HepG2 (cell line): ENCODE results near the gene RPUSD4. TPM values are rescaled to one million over a fixed set of nuclear protein-coding genes. Genes with fewer than 3 reads are reported as not detected.
A peak's percentile ranks its signal among the peaks of the same experiment; 100 is the strongest.

ENCODE experiments used
- ATF7-NPFF ChIP-seq: sonication (generic); formaldehyde crosslinking; IDR thresholded peaks from 2 replicates; pipeline ENCODE4 v1.8.1; 2023; ENCODE audit warnings: mild to moderate bottlenecking, low read depth, missing genetic modification reagents, moderate library complexity
- GLI4 ChIP-seq: sonication (generic); formaldehyde crosslinking; IDR thresholded peaks from 2 replicates; pipeline ENCODE4 v1.5.1; 2020; ENCODE audit warnings: missing genetic modification reagents, mild to moderate bottlenecking, moderate library complexity, borderline replicate concordance
- POLR2AphosphoS5 ChIP-seq: IDR thresholded peaks from 2 replicates; pipeline ENCODE4 v1.6.1; 2012; ENCODE audit warnings: low read depth, low read length
- SAFB2 ChIP-seq: sonication (generic); formaldehyde crosslinking; IDR thresholded peaks from 2 replicates; pipeline ENCODE4 v1.5.1; 2020; ENCODE audit warnings: missing genetic modification reagents, low read depth, mild to moderate bottlenecking, borderline replicate concordance
- ZNF350 ChIP-seq: sonication (generic); formaldehyde crosslinking; IDR thresholded peaks from 2 replicates; pipeline ENCODE4 v1.4.0; 2020; ENCODE audit warnings: mild to moderate bottlenecking, low read depth, missing genetic modification reagents, borderline replicate concordance
- polyA plus RNA-seq, 8 experiments: library from polyadenylated mRNA; depleted of rRNA in 3 of 8; stranded (reverse) in 7 of 8; unstranded in 1 of 8; fragments of >200 nt; fragmentation: Illumina TruSeq in 4 of 8; extraction: Trizol in 4 of 8; gene quantifications; 2 replicates each; pipeline versions ENCODE4 v1.2.1 to v1.2.3, GENCODE V29; 2011 to 2016; ENCODE audit warnings: low read depth in 4 of 8, missing spikeins in 1 of 8, mixed read lengths in 1 of 8; ENCODE audit not compliant: insufficient read depth in 1 of 8
- total RNA-seq, 5 experiments: library from RNA; depleted of rRNA; stranded (reverse); fragments of >200 nt; fragmentation: Illumina TruSeq; extraction: Trizol; gene quantifications; 2 replicates each; pipeline ENCODE4 v1.2.3, GENCODE V29; 2016; ENCODE audit warnings: low read depth in 1 of 5
- TF ChIP-seq, protein P1 (sequence below): sonication (generic); formaldehyde crosslinking; IDR thresholded peaks from 2 replicates; pipeline ENCODE4 v1.5.0; 2020; ENCODE audit warnings: mild to moderate bottlenecking, missing genetic modification reagents, borderline replicate concordance
- TF ChIP-seq, protein P2 (sequence below): sonication (generic); formaldehyde crosslinking; IDR thresholded peaks from 2 replicates; pipeline ENCODE4 v1.4.0; 2020; ENCODE audit warnings: missing genetic modification reagents
- TF ChIP-seq, protein P3 (sequence below): sonication (generic); formaldehyde crosslinking; IDR thresholded peaks from 2 replicates; pipeline ENCODE4 v1.4.0; 2020; ENCODE audit warnings: mild to moderate bottlenecking, missing genetic modification reagents
- TF ChIP-seq, protein P4 (sequence below): sonication (generic); formaldehyde crosslinking; IDR thresholded peaks from 2 replicates; pipeline ENCODE4 v1.8.0; 2022; ENCODE audit warnings: mild to moderate bottlenecking, missing genetic modification reagents; ENCODE audit not compliant: insufficient replicate concordance

RPUSD4 gene
- total and polyA plus RNA-seq, 2 of the 13 experiments (the other 11 are each of a cell fraction or from before 2014, with no cell fraction given) = 45.0 to 52.9 TPM

DNA sequence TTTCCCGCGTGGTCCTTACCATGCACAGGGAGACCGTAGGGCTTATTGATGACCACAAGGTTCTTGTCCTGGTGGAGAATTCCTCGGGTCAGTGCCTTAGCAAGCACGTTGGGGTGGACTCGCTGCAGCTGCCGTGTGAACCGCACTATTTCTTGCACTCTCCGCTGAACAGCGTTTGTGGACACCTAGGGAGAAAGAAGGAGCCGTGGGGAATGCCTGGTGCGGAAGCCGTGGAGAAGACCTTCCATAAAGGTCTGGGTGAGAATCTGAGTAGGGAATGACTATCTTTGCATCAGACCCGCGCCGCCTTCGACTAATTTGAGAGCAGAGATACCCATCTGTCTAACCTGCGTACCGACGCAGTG is 597 bp downstream of the RPUSD4 start (continued):
- TF ChIP-seq, protein P1, sequence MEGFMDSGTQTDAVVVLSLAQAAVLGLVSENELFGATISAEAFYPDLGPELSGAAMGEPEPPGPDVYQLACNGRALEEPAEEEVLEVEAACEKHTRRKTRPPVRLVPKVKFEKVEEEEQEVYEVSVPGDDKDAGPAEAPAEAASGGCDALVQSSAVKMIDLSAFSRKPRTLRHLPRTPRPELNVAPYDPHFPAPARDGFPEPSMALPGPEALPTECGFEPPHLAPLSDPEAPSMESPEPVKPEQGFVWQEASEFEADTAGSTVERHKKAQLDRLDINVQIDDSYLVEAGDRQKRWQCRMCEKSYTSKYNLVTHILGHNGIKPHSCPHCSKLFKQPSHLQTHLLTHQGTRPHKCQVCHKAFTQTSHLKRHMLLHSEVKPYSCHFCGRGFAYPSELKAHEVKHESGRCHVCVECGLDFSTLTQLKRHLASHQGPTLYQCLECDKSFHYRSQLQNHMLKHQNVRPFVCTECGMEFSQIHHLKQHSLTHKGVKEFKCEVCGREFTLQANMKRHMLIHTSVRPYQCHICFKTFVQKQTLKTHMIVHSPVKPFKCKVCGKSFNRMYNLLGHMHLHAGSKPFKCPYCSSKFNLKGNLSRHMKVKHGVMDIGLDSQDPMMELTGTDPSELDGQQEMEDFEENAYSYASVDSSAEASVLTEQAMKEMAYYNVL (CRISPR knock-in tag) = no peak
- TF ChIP-seq ZNF350 (no peak), ATF7-NPFF (no peak), GLI4 (CRISPR knock-in tag) (0 out of 2 replicates have a peak, but pooled peaks have one; percentile 14), SAFB2 (CRISPR knock-in tag) (no peak), POLR2AphosphoS5 (no peak)
- TF ChIP-seq, protein P2, sequence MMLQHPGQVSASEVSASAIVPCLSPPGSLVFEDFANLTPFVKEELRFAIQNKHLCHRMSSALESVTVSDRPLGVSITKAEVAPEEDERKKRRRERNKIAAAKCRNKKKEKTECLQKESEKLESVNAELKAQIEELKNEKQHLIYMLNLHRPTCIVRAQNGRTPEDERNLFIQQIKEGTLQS (CRISPR knock-in tag) = no peak
- TF ChIP-seq, protein P3, sequence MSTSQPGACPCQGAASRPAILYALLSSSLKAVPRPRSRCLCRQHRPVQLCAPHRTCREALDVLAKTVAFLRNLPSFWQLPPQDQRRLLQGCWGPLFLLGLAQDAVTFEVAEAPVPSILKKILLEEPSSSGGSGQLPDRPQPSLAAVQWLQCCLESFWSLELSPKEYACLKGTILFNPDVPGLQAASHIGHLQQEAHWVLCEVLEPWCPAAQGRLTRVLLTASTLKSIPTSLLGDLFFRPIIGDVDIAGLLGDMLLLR = no peak
- TF ChIP-seq, protein P4, sequence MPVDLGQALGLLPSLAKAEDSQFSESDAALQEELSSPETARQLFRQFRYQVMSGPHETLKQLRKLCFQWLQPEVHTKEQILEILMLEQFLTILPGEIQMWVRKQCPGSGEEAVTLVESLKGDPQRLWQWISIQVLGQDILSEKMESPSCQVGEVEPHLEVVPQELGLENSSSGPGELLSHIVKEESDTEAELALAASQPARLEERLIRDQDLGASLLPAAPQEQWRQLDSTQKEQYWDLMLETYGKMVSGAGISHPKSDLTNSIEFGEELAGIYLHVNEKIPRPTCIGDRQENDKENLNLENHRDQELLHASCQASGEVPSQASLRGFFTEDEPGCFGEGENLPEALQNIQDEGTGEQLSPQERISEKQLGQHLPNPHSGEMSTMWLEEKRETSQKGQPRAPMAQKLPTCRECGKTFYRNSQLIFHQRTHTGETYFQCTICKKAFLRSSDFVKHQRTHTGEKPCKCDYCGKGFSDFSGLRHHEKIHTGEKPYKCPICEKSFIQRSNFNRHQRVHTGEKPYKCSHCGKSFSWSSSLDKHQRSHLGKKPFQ = peak; percentile 47
